Measurements from ENCODE around the gene SELENOT. TPM values are rescaled to one million over a fixed set of nuclear protein-coding genes. Genes with fewer than 3 reads are reported as not detected.

Gene SELENOT, protein sequence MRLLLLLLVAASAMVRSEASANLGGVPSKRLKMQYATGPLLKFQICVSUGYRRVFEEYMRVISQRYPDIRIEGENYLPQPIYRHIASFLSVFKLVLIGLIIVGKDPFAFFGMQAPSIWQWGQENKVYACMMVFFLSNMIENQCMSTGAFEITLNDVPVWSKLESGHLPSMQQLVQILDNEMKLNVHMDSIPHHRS
- total RNA-seq: 100 to 1,000 TPM; 107 to 110 TPM

DNA sequence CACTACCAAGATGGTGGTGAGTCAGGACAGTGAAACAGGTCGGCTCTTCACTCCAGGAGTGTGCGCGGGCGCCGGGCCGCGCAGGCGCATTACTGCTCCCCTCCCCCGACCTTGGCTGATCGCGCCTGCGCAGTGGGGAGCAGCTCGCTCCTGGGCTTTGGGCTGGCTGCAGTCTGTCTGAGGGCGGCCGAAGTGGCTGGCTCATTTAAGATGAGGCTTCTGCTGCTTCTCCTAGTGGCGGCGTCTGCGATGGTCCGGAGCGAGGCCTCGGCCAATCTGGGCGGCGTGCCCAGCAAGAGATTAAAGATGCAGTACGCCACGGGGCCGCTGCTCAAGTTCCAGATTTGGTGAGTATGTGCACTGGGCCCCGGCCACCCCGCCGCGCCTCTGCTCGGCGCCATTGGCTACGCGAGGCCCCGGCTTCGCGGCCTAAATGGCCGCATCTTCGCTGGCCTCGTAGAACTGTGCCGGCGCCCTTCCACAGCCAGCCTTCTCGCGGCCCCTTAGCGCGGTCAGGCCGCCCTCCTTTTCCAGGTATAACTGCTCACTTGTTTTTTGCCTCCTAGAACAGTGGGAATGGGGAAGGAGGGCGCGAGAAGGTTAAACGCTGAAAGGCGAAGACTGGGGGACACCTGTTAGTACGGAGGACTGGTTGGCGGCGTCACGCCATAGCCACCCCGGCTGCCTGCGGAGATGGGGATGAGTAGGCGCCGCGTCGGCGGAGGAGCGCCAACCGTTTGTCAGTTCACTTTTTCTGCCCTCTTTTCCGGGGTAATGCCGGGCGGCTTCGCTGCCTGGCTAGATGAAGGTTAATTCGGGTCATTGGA, at the start of gene SELENOT:
SELENOT (plus strand) TSS at position 169 of the 827 bp plus-strand sequence; CDS start at position 211, 42 bp downstream.
- H3K27me3 Mint-ChIP-seq: no peaks in the 10 kb centered on the region
- H3K4me3 Mint-ChIP-seq: peak within 1 kb of the TSS; percentile 100
- no peaks in the 10 kb centered on the region for H3K9me3 Mint-ChIP-seq
- H3K36me3 Mint-ChIP-seq: peaks cover 46% of the 10 kb centered on the region
- H3K4me1 Mint-ChIP-seq: peaks cover 56% of the 10 kb centered on the region
- peak within 1 kb of the TSS; percentile 98 for H3K27ac Mint-ChIP-seq
- peak; percentile 96 for DNase-seq

DNA sequence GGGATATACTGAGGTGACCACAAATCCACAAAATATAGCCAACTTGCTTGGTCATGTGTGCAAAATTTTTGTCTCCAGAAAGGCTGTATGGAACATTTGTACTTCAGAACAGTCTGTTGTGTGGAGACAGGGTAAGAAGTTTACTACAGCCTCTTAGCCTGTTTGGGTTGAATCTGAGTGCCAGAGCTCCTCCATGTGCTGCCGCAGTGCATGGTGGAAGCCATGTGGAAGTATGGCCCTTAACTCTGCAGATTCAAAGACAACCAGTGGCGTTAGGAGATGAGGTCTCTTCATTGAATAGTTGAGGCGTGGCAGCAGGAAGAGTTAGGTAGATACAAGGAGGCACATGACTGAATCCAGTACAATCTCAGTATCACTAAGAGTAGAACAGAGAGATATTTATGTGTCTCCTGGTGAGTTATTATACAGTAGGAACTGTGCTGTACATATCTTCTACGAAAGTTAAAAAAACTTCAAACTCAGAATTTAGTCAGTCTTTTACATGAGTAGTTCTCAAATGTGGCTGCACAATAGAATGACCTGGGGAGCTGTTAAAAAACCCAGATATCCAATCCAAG, 47.2 kb upstream of the SELENOT start:
- no peaks in the 10 kb centered on the region for H3K9me3 Mint-ChIP-seq
- peak overlapping the region; percentile 65 for H3K27ac Mint-ChIP-seq
- peaks cover 24% of the 10 kb centered on the region for H3K4me1 Mint-ChIP-seq
- DNase-seq: no peak
- H3K4me3 Mint-ChIP-seq: no peak overlapping the region
- H3K36me3 Mint-ChIP-seq: peaks cover 39% of the 10 kb centered on the region
- H3K27me3 Mint-ChIP-seq: no peaks in the 10 kb centered on the region

DNA sequence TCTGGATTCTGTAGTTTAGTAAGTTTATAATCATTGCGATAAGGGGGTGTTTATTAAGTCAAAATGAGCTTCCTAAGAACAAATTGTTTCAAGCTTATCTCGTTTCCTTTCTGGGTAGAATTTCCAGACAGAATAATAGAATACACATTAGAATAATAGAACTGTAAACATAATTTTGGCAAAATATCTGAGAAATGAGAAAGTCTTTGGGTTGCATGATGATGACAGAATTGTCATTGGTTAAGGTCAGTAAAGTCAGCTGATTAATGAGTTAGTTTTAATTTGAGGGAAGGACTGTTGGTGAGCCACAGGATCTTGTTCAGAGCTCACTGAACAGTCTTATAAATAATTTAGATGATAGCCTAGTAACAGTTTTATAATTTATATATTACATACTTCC, 46.3 kb upstream of the SELENOT start:
- peaks cover 36% of the 10 kb centered on the region for H3K36me3 Mint-ChIP-seq
- no peak overlapping the region for H3K4me3 Mint-ChIP-seq
- no peaks in the 10 kb centered on the region for H3K27me3 Mint-ChIP-seq
- no peaks in the 10 kb centered on the region for H3K9me3 Mint-ChIP-seq
- no peak for DNase-seq
- no peak overlapping the region for H3K27ac Mint-ChIP-seq
- peaks cover 21% of the 10 kb centered on the region for H3K4me1 Mint-ChIP-seq

DNA sequence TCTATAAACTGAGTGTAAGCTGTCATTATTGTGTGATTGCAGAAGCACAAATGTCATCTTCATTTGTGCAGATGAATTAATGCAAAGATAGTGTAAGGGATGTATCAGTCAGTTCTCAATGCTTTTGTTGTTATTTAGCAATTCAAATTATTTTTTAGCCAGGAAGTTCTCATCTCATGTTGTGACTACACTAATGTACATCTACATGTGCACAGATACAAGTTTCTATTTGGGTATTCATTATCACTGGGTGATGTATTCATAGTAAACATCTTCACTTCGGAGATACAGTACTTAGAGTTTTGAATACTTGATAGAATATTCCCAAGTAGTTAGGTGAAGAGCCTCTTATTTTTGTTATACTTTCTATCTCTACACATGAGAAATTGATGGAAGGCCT, 45.4 kb upstream of the SELENOT start:
- H3K27me3 Mint-ChIP-seq: no peaks in the 10 kb centered on the region
- DNase-seq: no peak
- peaks cover 33% of the 10 kb centered on the region for H3K36me3 Mint-ChIP-seq
- peaks cover 21% of the 10 kb centered on the region for H3K4me1 Mint-ChIP-seq
- no peak overlapping the region for H3K27ac Mint-ChIP-seq
- no peak overlapping the region for H3K4me3 Mint-ChIP-seq
- no peaks in the 10 kb centered on the region for H3K9me3 Mint-ChIP-seq

DNA sequence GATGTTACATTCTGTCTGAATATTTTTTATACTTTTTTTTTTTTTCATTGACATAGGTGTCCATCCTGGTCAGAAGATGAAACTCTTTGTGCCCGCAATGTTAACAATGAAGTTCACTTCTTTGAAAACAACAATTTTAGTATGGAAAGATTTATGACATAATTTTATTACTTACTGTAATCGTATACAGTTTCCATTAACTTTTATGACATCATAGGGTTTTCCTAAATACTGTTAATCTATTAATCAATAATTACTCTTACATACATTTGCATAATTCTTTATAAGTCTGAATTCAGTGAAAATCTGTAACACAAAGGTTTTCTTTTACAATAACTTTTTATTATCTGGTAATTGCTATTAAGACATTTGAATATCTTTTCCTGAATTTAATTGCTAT, 38.9 kb upstream of the SELENOT start:
- Mint-ChIP-seq H3K36me3 (peaks cover 12% of the 10 kb centered on the region), H3K4me3 (no peak overlapping the region), H3K9me3 (no peaks in the 10 kb centered on the region), H3K4me1 (peaks cover 3% of the 10 kb centered on the region), H3K27ac (no peak overlapping the region), H3K27me3 (no peaks in the 10 kb centered on the region)
- DNase-seq: no peak

DNA sequence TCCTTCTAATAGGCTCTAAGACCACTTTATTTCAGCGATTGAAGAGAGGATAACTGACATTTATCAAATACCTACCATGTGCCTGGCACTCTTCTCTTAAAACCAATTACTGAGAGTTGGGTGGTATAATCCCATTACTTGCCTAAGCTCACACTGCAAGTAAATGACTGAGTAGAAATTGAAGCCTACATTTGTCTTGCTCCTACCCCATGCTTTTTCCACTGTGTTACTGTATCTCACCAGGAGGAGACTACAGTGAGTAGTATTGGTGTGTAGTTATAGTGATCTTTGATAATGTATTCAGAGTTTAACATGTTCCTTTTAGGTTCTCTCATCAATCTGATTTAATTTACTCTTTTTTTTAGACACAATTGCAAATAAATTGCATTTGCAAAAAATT, 35.8 kb upstream of the SELENOT start:
- DNase-seq: no peak
- Mint-ChIP-seq H3K27me3 (no peaks in the 10 kb centered on the region), H3K4me1 (no peaks in the 10 kb centered on the region), H3K9me3 (no peaks in the 10 kb centered on the region), H3K4me3 (no peak overlapping the region), H3K27ac (no peak overlapping the region), H3K36me3 (peaks cover 17% of the 10 kb centered on the region)

DNA sequence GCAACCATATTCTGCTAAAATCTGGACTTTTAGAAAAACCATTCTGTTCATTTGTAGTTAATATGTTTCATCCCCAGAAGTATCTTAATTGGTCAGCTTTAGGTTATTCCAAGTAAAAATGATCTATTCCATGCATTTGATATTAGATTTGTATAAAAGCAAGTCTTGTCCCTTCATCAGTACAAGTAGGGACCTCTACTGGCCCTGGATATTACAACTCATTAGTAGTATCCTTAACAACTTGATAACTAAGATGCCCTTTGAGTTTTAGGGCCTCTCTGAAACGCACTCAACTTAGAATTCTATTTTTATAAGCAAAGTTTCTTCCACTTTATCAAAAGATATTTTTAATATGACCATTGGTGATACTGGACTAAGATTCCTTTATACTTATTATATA, 25.3 kb upstream of the SELENOT start:
- H3K4me1 Mint-ChIP-seq: peaks cover 24% of the 10 kb centered on the region
- H3K27me3 Mint-ChIP-seq: no peaks in the 10 kb centered on the region
- no peak for DNase-seq
- H3K4me3 Mint-ChIP-seq: no peak overlapping the region
- no peak overlapping the region for H3K27ac Mint-ChIP-seq
- H3K9me3 Mint-ChIP-seq: no peaks in the 10 kb centered on the region
- peaks cover 30% of the 10 kb centered on the region for H3K36me3 Mint-ChIP-seq

DNA sequence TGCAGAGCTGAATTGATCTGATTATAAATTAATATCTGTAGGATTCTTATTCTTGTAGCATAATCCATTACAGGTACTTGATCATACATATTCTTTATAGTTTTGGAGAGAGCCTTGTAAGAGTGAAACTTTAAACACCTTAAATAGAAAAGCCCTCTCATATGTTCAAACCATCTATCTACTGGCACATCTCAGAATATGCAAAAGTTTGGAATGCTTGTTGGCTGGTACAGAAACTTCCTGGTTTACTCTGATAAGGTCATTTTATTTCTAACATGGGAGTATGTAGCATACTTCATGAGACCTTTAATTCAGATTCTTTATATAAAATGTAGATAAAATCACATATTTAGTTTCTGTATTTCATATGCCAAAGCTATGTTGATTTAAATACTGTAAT, 21.9 kb upstream of the SELENOT start:
- no peak for DNase-seq
- no peaks in the 10 kb centered on the region for H3K9me3 Mint-ChIP-seq
- no peak overlapping the region for H3K27ac Mint-ChIP-seq
- peaks cover 33% of the 10 kb centered on the region for H3K36me3 Mint-ChIP-seq
- H3K4me1 Mint-ChIP-seq: peaks cover 13% of the 10 kb centered on the region
- no peak overlapping the region for H3K4me3 Mint-ChIP-seq
- no peaks in the 10 kb centered on the region for H3K27me3 Mint-ChIP-seq

DNA sequence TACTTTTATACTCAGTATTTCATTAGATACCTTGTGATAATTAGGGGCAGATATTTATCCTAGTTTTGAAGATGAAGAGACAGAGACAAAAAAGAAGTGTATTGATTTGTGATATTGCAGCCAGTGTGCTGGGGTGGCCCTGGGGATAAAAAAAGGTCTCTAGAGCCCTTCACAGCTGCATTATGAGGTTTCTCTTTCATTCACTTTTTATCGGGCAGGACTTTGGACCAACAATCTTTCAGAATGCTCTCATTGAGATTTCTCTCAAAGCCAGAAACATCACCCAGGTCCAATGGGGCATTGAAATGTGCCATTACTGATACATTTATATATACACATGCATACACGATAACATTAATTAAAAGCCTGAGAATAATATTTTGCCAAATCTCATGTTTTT, 20.5 kb upstream of the SELENOT start:
- Mint-ChIP-seq H3K27me3 (no peaks in the 10 kb centered on the region), H3K36me3 (peaks cover 22% of the 10 kb centered on the region), H3K27ac (peak overlapping the region; percentile 74), H3K9me3 (no peaks in the 10 kb centered on the region), H3K4me3 (no peak overlapping the region), H3K4me1 (peaks cover 13% of the 10 kb centered on the region)
- DNase-seq: no peak

DNA sequence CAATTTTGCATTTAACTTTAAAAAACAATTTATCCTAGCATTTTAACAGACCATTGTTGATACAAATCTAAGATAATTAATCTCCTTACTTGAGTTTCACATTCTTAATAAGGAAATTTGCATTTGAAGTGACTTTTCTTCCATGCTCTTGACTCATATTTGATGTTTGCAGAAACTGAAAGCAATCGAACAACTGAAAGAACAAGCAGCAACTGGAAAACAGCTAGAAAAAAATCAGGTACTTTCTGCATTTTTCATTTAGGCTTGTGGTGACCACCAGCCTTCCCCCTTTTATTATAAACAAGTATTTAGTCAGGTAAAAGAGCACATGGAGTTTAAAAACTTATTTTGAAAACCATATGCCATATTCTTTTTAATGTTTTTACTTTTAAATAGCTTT, 20.1 kb upstream of the SELENOT start:
- H3K36me3 Mint-ChIP-seq: peaks cover 19% of the 10 kb centered on the region
- DNase-seq: no peak
- no peak overlapping the region for H3K4me3 Mint-ChIP-seq
- peak overlapping the region; percentile 74 for H3K27ac Mint-ChIP-seq
- no peaks in the 10 kb centered on the region for H3K27me3 Mint-ChIP-seq
- H3K4me1 Mint-ChIP-seq: peaks cover 13% of the 10 kb centered on the region
- no peaks in the 10 kb centered on the region for H3K9me3 Mint-ChIP-seq

DNA sequence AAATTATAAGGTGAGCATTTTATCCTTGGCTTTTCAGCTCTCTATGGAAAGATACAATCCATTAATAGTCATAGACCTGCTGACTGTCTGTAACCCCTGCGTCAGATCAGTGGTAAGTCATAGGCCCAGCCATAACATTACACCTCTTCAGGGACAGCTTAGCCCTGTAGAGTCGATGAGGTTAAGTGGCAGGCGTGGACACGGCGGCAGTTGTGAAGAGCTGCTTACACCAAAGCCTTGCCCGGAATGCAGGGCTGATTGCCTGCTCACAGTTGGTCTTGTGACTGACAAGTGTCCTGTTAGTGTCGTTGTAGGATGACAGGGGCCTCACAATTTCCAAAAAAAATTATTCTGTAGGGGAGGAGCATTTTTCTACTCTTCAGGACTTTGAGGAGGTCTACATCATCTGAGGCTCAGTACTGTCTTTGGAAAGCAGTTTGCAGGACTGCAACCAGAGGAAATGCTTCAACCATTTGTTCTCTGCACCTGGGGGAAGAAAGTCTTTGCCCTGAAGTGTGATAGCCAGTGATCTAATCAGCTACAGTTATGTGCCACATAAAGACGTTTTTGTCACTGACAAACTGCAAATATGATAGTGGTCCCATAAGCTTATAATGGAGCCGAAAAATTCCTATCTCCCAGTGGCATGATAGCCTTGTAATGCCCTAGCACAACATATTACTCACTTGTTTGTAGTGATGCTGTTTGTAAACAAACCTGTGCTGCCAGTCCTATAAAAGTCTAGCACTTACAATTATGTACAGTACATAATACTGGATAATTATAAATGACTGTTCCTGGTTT, 14.9 kb upstream of the SELENOT start:
- H3K4me3 Mint-ChIP-seq: no peak overlapping the region
- H3K4me1 Mint-ChIP-seq: peaks cover 18% of the 10 kb centered on the region
- H3K9me3 Mint-ChIP-seq: no peaks in the 10 kb centered on the region
- no peak for DNase-seq
- H3K27ac Mint-ChIP-seq: no peak overlapping the region
- H3K36me3 Mint-ChIP-seq: peaks cover 12% of the 10 kb centered on the region
- H3K27me3 Mint-ChIP-seq: no peaks in the 10 kb centered on the region

DNA sequence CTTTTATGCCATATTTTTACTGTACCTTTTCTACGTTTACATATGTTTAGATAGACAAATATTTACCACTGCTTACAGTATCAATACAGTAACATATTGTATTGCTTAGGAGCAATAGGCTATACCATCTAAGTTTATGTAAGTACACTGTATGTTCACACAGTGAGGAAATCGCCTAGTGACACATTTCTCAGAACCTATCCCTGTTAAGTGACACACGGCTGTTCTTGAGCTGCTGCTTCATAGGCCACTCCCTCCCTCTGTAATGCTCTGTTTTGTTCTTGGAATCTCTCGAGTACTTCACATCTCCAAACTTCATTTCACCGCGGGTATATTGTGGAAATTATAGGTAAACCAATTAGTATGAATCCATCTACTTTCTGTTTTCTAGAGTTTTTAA, 13.4 kb upstream of the SELENOT start:
- Mint-ChIP-seq H3K9me3 (no peaks in the 10 kb centered on the region), H3K4me1 (peaks cover 16% of the 10 kb centered on the region), H3K4me3 (no peak overlapping the region), H3K36me3 (peaks cover 12% of the 10 kb centered on the region), H3K27ac (peak overlapping the region; percentile 26), H3K27me3 (no peaks in the 10 kb centered on the region)
- DNase-seq: no peak

DNA sequence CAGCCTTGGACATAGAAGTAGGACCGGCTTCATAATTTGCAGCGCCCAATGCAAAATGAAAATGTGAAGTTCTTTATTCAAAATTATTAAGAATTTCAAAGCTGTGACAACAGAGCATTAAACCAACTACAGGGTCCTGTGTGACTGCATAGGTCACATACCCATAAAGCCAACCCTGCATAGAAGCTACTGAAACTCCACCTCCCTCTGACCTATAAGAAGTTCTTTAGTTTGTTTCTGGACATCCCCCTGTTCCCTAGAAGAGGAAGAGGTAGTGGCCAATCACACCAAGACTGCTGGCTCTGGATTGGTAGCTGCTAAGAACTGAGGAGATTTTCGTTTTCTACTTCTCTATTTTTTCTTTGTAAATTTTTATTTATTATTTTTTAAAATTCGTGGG, 9.0 kb upstream of the SELENOT start:
- Mint-ChIP-seq H3K9me3 (no peaks in the 10 kb centered on the region), H3K4me3 (no peak overlapping the region), H3K4me1 (peaks cover 16% of the 10 kb centered on the region), H3K27ac (no peak overlapping the region), H3K36me3 (peaks cover 2% of the 10 kb centered on the region), H3K27me3 (no peaks in the 10 kb centered on the region)
- DNase-seq: no peak

DNA sequence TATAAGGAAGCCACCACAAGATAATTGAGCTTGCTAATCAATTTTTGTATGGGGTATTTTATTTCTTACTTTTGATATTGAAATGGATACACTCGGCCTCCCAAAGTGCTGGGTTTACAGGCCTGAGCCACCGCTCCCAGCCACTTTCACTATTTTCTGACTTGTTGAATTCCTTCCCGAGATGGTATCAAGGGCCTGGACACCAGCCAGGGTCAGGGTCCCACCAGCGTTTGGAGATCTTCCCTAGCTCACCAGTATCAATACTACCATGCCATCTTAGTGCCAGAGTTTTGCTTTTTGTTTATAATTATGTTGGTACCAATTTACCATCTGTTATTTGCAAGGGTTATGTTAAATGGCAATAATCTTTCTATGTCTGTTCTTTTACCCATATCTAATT, 5.5 kb upstream of the SELENOT start:
- Mint-ChIP-seq H3K4me1 (peaks cover 25% of the 10 kb centered on the region), H3K4me3 (no peak overlapping the region), H3K27me3 (no peaks in the 10 kb centered on the region), H3K27ac (no peak overlapping the region), H3K36me3 (peaks cover 11% of the 10 kb centered on the region), H3K9me3 (no peaks in the 10 kb centered on the region)
- no peak for DNase-seq
